Kidney (tissue), 14 donors: ENCODE data around the gene ZNF24. TPM values are rescaled to one million over a fixed set of nuclear protein-coding genes. Genes with fewer than 3 reads are reported as not detected.

ENCODE experiments used
- DNase-seq, 5 donors: peaks; one replicate each; pipeline ENCODE4 v3.0.0-alpha.2; 2013 to 2020
- FAIRE-seq: peaks from 2 replicates; lab custom pipeline; 2012; peaks lifted over from hg19 to GRCh38; lab: Jason Lieb, UNC
- H3K27ac ChIP-seq, 2 donors: one replicate each; pipeline ENCODE4 v1.7.0; 2013; ENCODE audit warnings: low read depth in 2 of 2, low read length in 2 of 2, inconsistent platforms in 1 of 2
- H3K27me3 ChIP-seq: one replicate; pipeline ENCODE4 v1.7.1; 2013; ENCODE audit warnings: low read length, inconsistent platforms; ENCODE audit not compliant: control insufficient read depth, insufficient read depth
- H3K36me3 ChIP-seq, 3 donors: one replicate each; pipeline versions ENCODE4 v1.7.0 to v1.7.1; 2013; ENCODE audit warnings: low read length in 3 of 3, control low read depth in 1 of 3, inconsistent platforms in 1 of 3; ENCODE audit not compliant: insufficient read depth in 3 of 3, control insufficient read depth in 2 of 3
- H3K4me1 ChIP-seq, 3 donors: one replicate each; pipeline versions ENCODE4 v1.7.0 to v1.7.1; 2013; ENCODE audit warnings: low read length in 3 of 3, inconsistent platforms in 1 of 3, low read depth in 1 of 3; ENCODE audit not compliant: control insufficient read depth in 2 of 3, insufficient read depth in 2 of 3
- H3K4me3 ChIP-seq, 3 donors: one replicate each; pipeline versions ENCODE4 v1.7.0 to v1.8.1; 2013; ENCODE audit warnings: low read length in 3 of 3, control low read depth in 1 of 3, inconsistent platforms in 1 of 3
- H3K9ac ChIP-seq, 3 donors: one replicate each; pipeline versions ENCODE4 v1.7.0 to v1.7.1; 2013; ENCODE audit warnings: low read length in 3 of 3, control low read depth in 1 of 3, inconsistent platforms in 1 of 3
- H3K9me3 ChIP-seq, 3 donors: one replicate each; pipeline versions ENCODE4 v1.7.0 to v1.7.1; 2013; ENCODE audit warnings: low read length in 3 of 3, control low read depth in 1 of 3, inconsistent platforms in 1 of 3; ENCODE audit not compliant: control insufficient read depth in 2 of 3, insufficient read depth in 1 of 3
- intact Hi-C: fragments of 100-400 bp; cut with DNase I; formaldehyde crosslinking; loops from one replicate; pipeline ENCODE4 v1.11.1; 2022
- polyA plus RNA-seq: library from polyadenylated mRNA; stranded (reverse); fragments of 350-450 nt; fragmentation: Illumina TruSeq; extraction: RNeasy Lipid Tissue Mini Kit (QIAGEN cat#74804); gene quantifications from one replicate; pipeline ENCODE4 v1.2.3, GENCODE V29; 2014; ENCODE audit warnings: low read depth, low replicate concordance; ENCODE audit not compliant: insufficient read depth
- total RNA-seq: library from RNA; stranded (reverse); fragmentation: NEBNext Ultra II Directional; extraction: Animal tissue kit (Norgen Biotek cat#: 25700); gene quantifications from one replicate; pipeline ENCODE4 v1.2.1, GENCODE V29; 2021
- TF ChIP-seq, protein P1 (sequence below): IDR thresholded peaks from 3 replicates; pipeline ENCODE4 v1.5.1; 2012; ENCODE audit warnings: mild to moderate bottlenecking, moderate library complexity, borderline replicate concordance; ENCODE audit not compliant: insufficient read depth; ENCODE audit errors: extremely low read depth
- donor health status: control.
- donor health status: control.
- donor health status: control.
- donor health status: control.
- donor health status: control.
- donor health status: DM: yes; HTN: yes; CAD: no.
- donor health status: Normal renal cell carcinoma (clear cell type).

The ZNF24 gene
- total and polyA plus RNA-seq, 2 donors from 2014 or later: 14.3 to 55.5 TPM

DNA sequence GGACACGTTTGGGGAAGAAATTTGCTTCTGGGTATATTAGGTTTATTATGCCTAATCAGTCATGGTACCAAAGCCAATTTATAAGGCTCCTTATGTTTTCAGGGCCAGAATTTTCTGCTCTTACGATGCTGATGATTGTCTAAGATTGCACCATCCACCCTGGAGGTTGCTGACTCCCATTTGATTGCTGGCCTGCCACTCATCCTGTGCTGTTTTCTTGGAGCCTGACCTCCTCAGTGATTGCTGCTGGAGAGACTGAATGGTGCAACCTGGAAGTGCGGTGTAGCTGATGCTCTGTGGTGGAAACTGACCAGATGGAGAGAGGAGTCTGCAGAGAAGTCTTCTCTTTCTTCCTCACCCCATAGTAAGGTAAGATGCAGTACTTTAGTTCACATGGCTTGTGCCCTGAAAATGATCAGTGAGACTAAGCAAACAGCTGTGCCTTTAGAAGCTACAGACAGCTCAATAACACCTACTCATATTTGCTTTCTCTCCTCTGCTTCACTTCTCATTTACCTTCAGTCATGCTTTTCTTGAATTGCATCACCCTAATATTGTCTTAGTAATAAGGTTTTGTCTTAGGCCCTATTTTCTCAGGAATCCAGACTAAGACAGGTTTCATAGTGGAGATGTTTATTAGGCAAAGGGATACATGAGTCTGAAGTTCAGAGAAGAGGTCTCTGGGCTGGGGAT, 17.4 kb downstream of the ZNF24 start:
- TF ChIP-seq, protein P1, sequence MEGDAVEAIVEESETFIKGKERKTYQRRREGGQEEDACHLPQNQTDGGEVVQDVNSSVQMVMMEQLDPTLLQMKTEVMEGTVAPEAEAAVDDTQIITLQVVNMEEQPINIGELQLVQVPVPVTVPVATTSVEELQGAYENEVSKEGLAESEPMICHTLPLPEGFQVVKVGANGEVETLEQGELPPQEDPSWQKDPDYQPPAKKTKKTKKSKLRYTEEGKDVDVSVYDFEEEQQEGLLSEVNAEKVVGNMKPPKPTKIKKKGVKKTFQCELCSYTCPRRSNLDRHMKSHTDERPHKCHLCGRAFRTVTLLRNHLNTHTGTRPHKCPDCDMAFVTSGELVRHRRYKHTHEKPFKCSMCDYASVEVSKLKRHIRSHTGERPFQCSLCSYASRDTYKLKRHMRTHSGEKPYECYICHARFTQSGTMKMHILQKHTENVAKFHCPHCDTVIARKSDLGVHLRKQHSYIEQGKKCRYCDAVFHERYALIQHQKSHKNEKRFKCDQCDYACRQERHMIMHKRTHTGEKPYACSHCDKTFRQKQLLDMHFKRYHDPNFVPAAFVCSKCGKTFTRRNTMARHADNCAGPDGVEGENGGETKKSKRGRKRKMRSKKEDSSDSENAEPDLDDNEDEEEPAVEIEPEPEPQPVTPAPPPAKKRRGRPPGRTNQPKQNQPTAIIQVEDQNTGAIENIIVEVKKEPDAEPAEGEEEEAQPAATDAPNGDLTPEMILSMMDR: no peak
- Histone ChIP-seq H3K27ac (no peak overlapping the region), H3K9me3 (no peaks in the 10 kb centered on the region), H3K36me3 (peaks cover under 1 to 2% (median 1%) of the 10 kb centered on the region in 3 donors), H3K4me3 (no peak overlapping the region), H3K4me1 (no peaks in the 10 kb centered on the region), H3K9ac (no peak overlapping the region), H3K27me3 (no peaks in the 10 kb centered on the region)
- DNase-seq (no peak), FAIRE-seq (no peak)
- intact Hi-C loops: no loop called here

DNA sequence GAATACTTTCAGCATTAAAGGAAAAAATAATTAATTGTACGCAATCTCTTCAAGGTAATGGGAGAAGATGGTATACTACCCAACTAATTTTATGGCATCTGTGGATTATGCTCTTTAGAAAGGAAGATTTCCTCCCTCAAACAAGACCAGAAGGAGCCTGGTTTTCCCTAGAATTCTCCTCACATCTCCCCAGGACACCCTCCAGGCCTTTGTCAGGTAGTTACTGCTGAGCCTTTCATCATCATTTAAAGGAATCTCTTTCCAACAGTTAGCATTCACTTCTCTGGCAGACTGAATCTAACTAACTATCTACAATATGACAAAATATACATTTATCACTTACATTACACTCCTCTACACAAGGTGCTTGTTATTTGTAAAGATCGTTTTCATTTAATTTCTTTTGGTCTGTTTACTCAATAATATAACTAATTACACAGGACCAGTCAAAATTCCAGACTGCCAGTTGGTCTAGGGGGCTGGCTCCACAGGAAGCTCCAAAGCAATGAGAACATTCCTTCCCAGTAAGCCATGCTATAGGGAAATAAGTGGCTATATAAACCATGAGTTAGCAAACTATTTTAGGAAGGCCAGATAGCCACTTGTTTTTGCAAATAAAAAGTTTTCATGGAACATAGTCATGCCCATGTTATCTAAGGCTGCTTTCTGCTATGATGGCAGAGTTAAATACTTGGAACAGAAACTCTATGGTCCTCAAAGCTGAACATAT, 19.1 kb downstream of the ZNF24 start:
- TF ChIP-seq, protein P1: no peak
- Histone ChIP-seq H3K9ac (no peak overlapping the region), H3K27me3 (no peaks in the 10 kb centered on the region), H3K36me3 (no peaks in the 10 kb centered on the region), H3K9me3 (no peaks in the 10 kb centered on the region), H3K27ac (no peak overlapping the region), H3K4me1 (no peaks in the 10 kb centered on the region), H3K4me3 (no peak overlapping the region)
- intact Hi-C loops: no loop called here
- FAIRE-seq (no peak), DNase-seq (no peak)

DNA sequence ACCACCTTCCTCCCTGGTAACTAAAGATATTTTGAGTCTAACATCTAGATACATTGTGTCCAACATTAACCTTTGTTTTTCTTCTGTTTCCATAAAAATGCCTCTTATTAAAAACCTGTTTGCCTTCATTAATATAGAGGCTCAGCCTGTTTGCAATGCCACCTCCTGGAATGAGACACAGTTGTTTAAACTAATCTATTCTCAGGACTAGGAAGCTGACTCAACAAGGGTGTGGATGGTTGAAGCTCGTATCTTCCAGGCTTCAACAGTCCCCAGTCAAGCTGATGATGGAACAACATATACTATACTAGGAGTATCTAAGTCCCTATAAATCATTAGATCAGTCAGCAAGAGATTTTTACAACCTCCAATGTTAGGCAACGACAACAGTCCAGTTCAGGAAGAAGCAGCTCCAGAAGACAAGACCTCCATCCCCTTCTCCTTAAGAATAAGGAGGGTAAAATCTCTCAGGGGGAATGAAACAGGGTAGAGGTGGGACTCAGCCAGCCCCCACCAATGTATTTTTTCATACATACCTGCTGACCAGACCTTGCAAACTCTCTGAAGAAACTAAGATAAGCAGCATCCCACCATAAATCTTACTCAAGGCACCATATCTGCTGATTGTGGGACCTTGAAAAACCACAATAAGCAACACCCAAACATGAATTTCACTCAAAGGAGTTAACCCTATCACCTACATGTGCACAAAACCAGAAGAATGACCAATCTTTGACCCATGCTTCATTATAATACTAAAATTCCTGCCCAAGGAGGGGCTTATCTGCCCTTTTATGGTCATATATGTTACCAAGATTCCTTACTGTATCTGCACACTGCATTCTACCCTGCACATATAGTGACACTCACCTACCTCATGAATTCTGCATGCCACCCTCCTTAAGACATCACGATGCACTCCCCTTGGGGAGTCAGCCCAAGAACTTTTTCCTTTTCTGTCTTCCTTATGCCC, 21.4 kb downstream of the ZNF24 start:
- H3K36me3 ChIP-seq: no peaks in the 10 kb centered on the region
- FAIRE-seq (no peak), DNase-seq (no peak)
- H3K27me3 ChIP-seq: no peaks in the 10 kb centered on the region
- H3K4me1 ChIP-seq: no peaks in the 10 kb centered on the region
- H3K9ac ChIP-seq: no peak overlapping the region
- H3K4me3 ChIP-seq: no peak overlapping the region
- intact Hi-C loops: no loop called here
- no peaks in the 10 kb centered on the region for H3K9me3 ChIP-seq
- no peak overlapping the region for H3K27ac ChIP-seq
- TF ChIP-seq, protein P1: no peak
